OCI-LY1 (cell line): Measurements from ENCODE around the gene PAXIP1.

Experiments used
- H2AFZ ChIP-seq: fragments of 200-600 bp; sonication (generic), shearing (Covaris generic); 2 replicates; pipeline ENCODE4 v1.6.0; 2014; ENCODE audit warnings: antibody characterized with exemption, mild to moderate bottlenecking, low read length
- H3F3A ChIP-seq: fragments of 200-600 bp; sonication (generic), shearing (Covaris generic); 2 replicates; pipeline ENCODE4 v1.6.0; 2014; ENCODE audit warnings: mild to moderate bottlenecking, antibody characterized with exemption, low read length, moderate library complexity; ENCODE audit not compliant: insufficient read depth
- H3K27ac ChIP-seq: fragments of 200-600 bp; sonication (generic); 2 replicates; pipeline ENCODE4 v1.5.1; 2014; ENCODE audit warnings: low read length, mixed run types, mild to moderate bottlenecking, low read depth; ENCODE audit not compliant: poor library complexity, severe bottlenecking
- H3K27me3 ChIP-seq: fragments of 200-600 bp; sonication (generic); 2 replicates; pipeline ENCODE4 v1.6.0; 2014; ENCODE audit warnings: antibody characterized with exemption, mild to moderate bottlenecking, low read length, moderate library complexity; ENCODE audit not compliant: insufficient read depth
- H3K36me3 ChIP-seq: fragments of 200-600 bp; sonication (generic); 2 replicates; pipeline ENCODE4 v1.6.1; 2014; ENCODE audit warnings: mild to moderate bottlenecking, antibody characterized with exemption, low read length, moderate library complexity, mixed read lengths; ENCODE audit not compliant: insufficient read depth
- H3K4me1 ChIP-seq: fragments of 200-600 bp; sonication (generic); 2 replicates; pipeline ENCODE4 v1.5.1; 2014; ENCODE audit warnings: mild to moderate bottlenecking, low read length, moderate library complexity; ENCODE audit not compliant: insufficient read depth, severe bottlenecking
- H3K4me2 ChIP-seq: fragments of 200-600 bp; sonication (generic), shearing (Covaris generic); 2 replicates; pipeline ENCODE4 v1.6.1; 2014; ENCODE audit warnings: low read length
- H3K4me3 ChIP-seq: fragments of 200-600 bp; sonication (generic); 2 replicates; pipeline ENCODE4 v1.5.1; 2014; ENCODE audit warnings: low read length, low read depth, mild to moderate bottlenecking, mixed read lengths; ENCODE audit not compliant: poor library complexity, severe bottlenecking
- H3K79me2 ChIP-seq: fragments of 200-600 bp; shearing (Covaris generic); 2 replicates; pipeline ENCODE4 v1.6.1; 2016; ENCODE audit warnings: mixed run types, low read length, mixed read lengths; ENCODE audit not compliant: insufficient read depth
- H3K9ac ChIP-seq: fragments of 200-600 bp; sonication (generic), shearing (Covaris generic); 2 replicates; pipeline ENCODE4 v1.6.1; 2014; ENCODE audit warnings: mild to moderate bottlenecking, low read length, mixed read lengths
- H3K9me2 ChIP-seq: fragments of 200-600 bp; sonication (generic), shearing (Covaris generic); 2 replicates; pipeline ENCODE4 v1.6.1; 2014; ENCODE audit warnings: low read depth, mild to moderate bottlenecking, low read length, mixed read lengths
- H3K9me3 ChIP-seq: fragments of 200-600 bp; shearing (Covaris generic); 2 replicates; pipeline ENCODE4 v1.6.1; 2014; ENCODE audit warnings: low read length, mixed read lengths
- H4K20me1 ChIP-seq: fragments of 200-600 bp; sonication (generic), shearing (Covaris generic); 2 replicates; pipeline ENCODE4 v1.6.0; 2016; ENCODE audit warnings: mild to moderate bottlenecking, low read length; ENCODE audit not compliant: insufficient read depth
- EZH2 ChIP-seq: fragments of 200-600 bp; sonication (generic), shearing (Covaris generic); IDR thresholded peaks from 2 replicates; pipeline ENCODE4 v1.8.0; 2017; ENCODE audit warnings: borderline replicate concordance, mixed run types, mild to moderate bottlenecking, antibody characterized with exemption, low read length, moderate library complexity, mixed read lengths
- TF ChIP-seq, protein P1 (sequence below): fragments of 200-600 bp; sonication (generic), shearing (Covaris generic); IDR thresholded peaks from 2 replicates; pipeline ENCODE4 v1.5.1; 2017; ENCODE audit warnings: mild to moderate bottlenecking, antibody characterized with exemption, low read length, moderate library complexity, mixed read lengths

Gene PAXIP1

DNA sequence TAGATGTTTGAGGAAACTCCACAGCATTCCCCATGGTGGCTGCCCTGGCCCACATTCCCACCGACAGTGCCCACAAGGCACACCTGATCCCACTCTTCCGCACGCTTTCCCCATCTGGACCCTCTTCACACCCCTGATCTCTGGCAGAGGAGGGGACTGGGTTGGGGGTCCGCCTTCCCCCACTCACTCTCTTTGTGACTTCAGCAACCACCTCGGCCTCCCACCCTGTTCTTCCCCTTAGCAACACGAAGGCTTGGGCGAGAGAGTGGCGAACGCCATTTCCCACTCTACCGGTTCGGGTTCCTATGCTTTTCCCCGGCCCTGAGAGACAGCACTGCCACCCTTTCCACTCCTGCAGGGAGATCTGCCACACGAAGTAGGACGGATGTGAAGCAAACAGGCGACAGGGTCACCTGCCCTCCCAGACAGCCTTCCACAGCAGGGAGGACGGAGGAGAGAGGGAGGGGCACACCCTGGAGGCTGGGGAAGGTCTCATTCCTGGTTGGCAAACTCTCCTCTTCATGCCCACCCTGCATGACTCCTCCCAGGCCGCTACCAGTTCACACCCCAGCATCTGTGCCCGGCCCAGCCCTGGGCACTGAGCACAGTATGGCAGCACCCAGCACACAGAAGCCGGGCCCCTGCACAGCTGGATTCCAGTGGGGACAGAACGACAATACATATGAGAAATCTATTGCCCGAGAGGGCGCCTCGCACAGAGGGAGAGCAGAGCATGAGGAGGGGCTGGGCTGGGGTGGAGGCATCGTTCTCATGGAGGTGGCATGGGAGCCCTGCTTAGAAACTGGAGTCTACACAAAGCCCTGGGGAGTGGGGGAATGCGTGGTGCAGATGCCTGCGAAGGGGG is 93.5 kb downstream of the PAXIP1 start:
- TF ChIP-seq, protein P1, sequence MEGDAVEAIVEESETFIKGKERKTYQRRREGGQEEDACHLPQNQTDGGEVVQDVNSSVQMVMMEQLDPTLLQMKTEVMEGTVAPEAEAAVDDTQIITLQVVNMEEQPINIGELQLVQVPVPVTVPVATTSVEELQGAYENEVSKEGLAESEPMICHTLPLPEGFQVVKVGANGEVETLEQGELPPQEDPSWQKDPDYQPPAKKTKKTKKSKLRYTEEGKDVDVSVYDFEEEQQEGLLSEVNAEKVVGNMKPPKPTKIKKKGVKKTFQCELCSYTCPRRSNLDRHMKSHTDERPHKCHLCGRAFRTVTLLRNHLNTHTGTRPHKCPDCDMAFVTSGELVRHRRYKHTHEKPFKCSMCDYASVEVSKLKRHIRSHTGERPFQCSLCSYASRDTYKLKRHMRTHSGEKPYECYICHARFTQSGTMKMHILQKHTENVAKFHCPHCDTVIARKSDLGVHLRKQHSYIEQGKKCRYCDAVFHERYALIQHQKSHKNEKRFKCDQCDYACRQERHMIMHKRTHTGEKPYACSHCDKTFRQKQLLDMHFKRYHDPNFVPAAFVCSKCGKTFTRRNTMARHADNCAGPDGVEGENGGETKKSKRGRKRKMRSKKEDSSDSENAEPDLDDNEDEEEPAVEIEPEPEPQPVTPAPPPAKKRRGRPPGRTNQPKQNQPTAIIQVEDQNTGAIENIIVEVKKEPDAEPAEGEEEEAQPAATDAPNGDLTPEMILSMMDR, result no peak
- no peak for TF ChIP-seq EZH2
- no peak overlapping the region for H2AFZ ChIP-seq

DNA sequence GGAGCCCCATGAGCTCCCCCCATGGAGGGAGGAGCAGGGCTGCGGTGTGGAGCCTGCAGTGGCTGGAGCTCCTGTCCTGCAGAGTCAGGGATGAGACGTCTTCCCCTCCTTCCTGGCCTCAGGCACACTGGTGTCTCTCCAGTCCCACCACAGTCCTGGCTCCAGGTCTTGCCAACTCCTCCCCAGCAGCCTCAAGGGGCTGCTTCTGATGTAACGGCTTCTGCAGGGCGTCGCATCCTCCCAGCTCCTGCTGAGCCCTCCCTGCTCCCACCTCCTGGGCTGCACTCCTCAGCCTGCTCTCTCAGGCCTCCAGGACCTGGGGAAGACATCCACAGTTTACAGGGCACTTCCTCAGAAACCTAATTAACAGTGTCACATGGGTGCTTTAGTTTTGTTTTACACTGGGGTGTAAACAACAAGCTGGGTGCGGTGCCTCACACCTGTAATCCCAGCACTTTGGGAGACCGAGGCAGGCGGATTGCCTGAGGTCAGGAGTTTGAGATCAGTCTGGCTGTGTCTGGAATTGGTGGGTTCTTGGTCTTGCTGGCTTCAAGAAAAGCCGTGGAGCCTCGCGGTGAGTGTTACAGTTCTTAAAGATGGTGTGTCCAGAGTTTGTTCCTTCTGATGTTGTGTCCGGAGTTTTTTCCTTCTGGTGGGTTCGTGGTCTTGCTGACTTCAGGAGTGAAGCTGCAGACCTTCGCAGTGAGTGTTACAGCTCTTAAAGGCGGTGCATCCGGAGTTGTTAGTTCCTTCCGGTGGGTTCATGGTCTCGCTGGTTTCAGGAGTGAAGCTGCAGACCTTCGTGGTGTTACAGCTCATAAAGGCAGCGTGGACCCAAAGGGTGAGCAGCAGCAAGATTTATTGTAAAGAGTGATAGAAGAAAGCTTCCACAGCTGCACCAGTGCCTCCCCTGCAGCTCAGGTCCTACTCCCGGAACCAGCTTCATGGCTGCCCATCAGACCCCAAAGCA is 95.0 kb downstream of the PAXIP1 start:
- no peaks in the 10 kb centered on the region for H4K20me1 ChIP-seq
- H3K9me3 ChIP-seq, result peaks cover 5% of the 10 kb centered on the region; the same call in 1 of the 2 replicates
- H3K79me2 ChIP-seq, result no peaks in the 10 kb centered on the region
- H3F3A ChIP-seq, result no peaks in the 10 kb centered on the region
- peaks cover 23% of the 10 kb centered on the region; the same call in 1 of the 2 replicates for H3K27me3 ChIP-seq
- no peak overlapping the region for H3K4me2 ChIP-seq
- H3K27ac ChIP-seq, result no peak overlapping the region
- no peak overlapping the region for H3K9ac ChIP-seq
- H3K4me1 ChIP-seq, result no peaks in the 10 kb centered on the region
- no peak overlapping the region for H3K4me3 ChIP-seq
- no peak overlapping the region for H2AFZ ChIP-seq
- no peaks in the 10 kb centered on the region for H3K36me3 ChIP-seq
- no peak for TF ChIP-seq EZH2
- TF ChIP-seq, protein P1, result no peak
- H3K9me2 ChIP-seq, result no peaks in the 10 kb centered on the region

More for the DNA sequence above, 93.5 kb downstream of the PAXIP1 start:
- H3K9me2 ChIP-seq, result no peaks in the 10 kb centered on the region
- no peak overlapping the region for H3K9ac ChIP-seq
- H3K27ac ChIP-seq, result no peak overlapping the region
- peaks cover 3% of the 10 kb centered on the region for H3K4me1 ChIP-seq
- H3K27me3 ChIP-seq, result peaks cover 23% of the 10 kb centered on the region; the same call in 1 of the 2 replicates
- no peaks in the 10 kb centered on the region for H3F3A ChIP-seq
- no peaks in the 10 kb centered on the region for H4K20me1 ChIP-seq
- no peak overlapping the region for H3K4me3 ChIP-seq
- H3K79me2 ChIP-seq, result no peaks in the 10 kb centered on the region
- peaks cover 5% of the 10 kb centered on the region; the same call in 1 of the 2 replicates for H3K9me3 ChIP-seq
- H3K36me3 ChIP-seq, result no peaks in the 10 kb centered on the region
- H3K4me2 ChIP-seq, result no peak overlapping the region

DNA sequence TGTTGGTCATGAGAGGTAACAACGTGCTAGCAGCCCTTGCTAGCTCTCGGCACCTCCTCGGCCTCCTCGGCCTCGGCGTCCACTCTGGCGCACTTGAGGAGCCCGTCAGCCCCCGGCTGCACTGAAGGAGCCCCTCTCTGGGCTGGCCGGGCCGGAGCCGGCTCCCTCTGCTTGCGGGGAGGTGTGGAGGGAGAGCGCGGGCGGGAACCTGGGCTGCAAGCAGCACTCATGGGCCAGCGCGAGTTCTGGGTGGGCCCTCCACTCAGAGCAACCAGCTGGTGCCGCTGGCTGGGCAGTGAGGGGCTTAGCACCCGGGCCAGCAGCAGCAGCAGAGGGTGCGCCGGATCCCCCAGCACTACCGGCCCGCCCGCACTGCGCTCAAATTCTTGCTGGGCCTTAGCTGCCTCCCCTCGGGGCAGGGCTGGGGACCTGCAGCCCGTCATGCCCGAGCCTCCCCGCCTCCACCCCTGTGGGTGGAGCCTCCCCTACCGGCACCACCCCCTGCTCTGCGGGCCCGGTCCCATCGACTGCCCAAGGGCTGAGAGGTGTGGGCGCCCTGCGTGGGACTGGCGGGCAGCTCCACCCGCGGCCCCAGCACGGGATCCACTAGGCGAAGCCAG is 96.1 kb downstream of the PAXIP1 start:
- no peaks in the 10 kb centered on the region for H3K36me3 ChIP-seq
- H3F3A ChIP-seq, result no peaks in the 10 kb centered on the region
- H3K9me2 ChIP-seq, result no peaks in the 10 kb centered on the region
- H2AFZ ChIP-seq, result no peak overlapping the region
- H3K4me2 ChIP-seq, result no peak overlapping the region
- H4K20me1 ChIP-seq, result no peaks in the 10 kb centered on the region
- peaks cover 22% of the 10 kb centered on the region; the same call in 1 of the 2 replicates for H3K27me3 ChIP-seq
- no peak overlapping the region for H3K4me3 ChIP-seq
- H3K9me3 ChIP-seq, result peaks cover 5% of the 10 kb centered on the region; the same call in 1 of the 2 replicates
- no peak overlapping the region for H3K9ac ChIP-seq
- no peak overlapping the region for H3K27ac ChIP-seq
- TF ChIP-seq, protein P1, result no peak
- no peak for TF ChIP-seq EZH2
- H3K79me2 ChIP-seq, result no peaks in the 10 kb centered on the region
- H3K4me1 ChIP-seq, result no peaks in the 10 kb centered on the region
